Small intestine (tissue), 7 donors: ENCODE results near the gene SH3BP2. TPM values are rescaled to one million over a fixed set of nuclear protein-coding genes. Genes with fewer than 3 reads are reported as not detected.
A peak's percentile ranks its signal among the peaks of the same experiment; 100 is the strongest.

ENCODE experiments used
- DNase-seq, 2 donors: peaks; one replicate each; pipeline versions ENCODE4 v3.0.0 to v3.0.0-alpha.2; 2013
- FAIRE-seq: peaks from 2 replicates; lab custom pipeline; 2012; peaks lifted over from hg19 to GRCh38; lab: Jason Lieb, UNC
- H3K27ac ChIP-seq, 3 donors: one replicate each; pipeline ENCODE4 v1.5.1; 2013; ENCODE audit warnings: low read length in 2 of 3, mild to moderate bottlenecking in 2 of 3, control low read depth in 1 of 3, inconsistent platforms in 1 of 3, low read depth in 1 of 3, moderate library complexity in 1 of 3
- H3K27me3 ChIP-seq, 3 donors: one replicate each; pipeline ENCODE4 v1.6.1; 2013; ENCODE audit warnings: low read length in 3 of 3, inconsistent platforms in 1 of 3; ENCODE audit not compliant: control insufficient read depth in 3 of 3, insufficient read depth in 3 of 3
- H3K36me3 ChIP-seq, 3 donors: one replicate each; pipeline ENCODE4 v1.6.1; 2013; ENCODE audit warnings: low read length in 3 of 3, inconsistent platforms in 1 of 3, low read depth in 1 of 3, mild to moderate bottlenecking in 1 of 3, moderate library complexity in 1 of 3; ENCODE audit not compliant: control insufficient read depth in 3 of 3, insufficient read depth in 2 of 3
- H3K4me1 ChIP-seq, 3 donors: one replicate each; pipeline ENCODE4 v1.6.1; 2013; ENCODE audit warnings: low read length in 2 of 3, inconsistent platforms in 1 of 3, low read depth in 1 of 3, mild to moderate bottlenecking in 1 of 3, moderate library complexity in 1 of 3; ENCODE audit not compliant: control insufficient read depth in 3 of 3, insufficient read depth in 2 of 3
- H3K4me3 ChIP-seq, 3 donors: one replicate each; pipeline ENCODE4 v1.5.1; 2013; ENCODE audit warnings: low read length in 3 of 3, control low read depth in 1 of 3, inconsistent platforms in 1 of 3, low read depth in 1 of 3, mild to moderate bottlenecking in 1 of 3, moderate library complexity in 1 of 3
- H3K9me3 ChIP-seq, 2 donors: one replicate each; pipeline ENCODE4 v1.6.1; 2013; ENCODE audit warnings: low read depth in 1 of 2, low read length in 1 of 2; ENCODE audit not compliant: control insufficient read depth in 2 of 2, insufficient read depth in 1 of 2
- WGBS, 3 donors: extraction: QIAGEN DNeasy Blood & Tissue Kit; methylation state at CpG; one replicate each; pipeline ENCODE4 v1.1.7; 2013; 5-methylcytosine and 5-hydroxymethylcytosine counted together
- polyA plus RNA-seq, 4 donors: library from polyadenylated mRNA; stranded (reverse) in 3 of 4; unstranded in 1 of 4; fragments of 200-250 nt in 3 of 4; fragments of 120-200 nt in 1 of 4; gene quantifications; one replicate each; pipeline versions ENCODE4 v1.2.1 to v1.2.3, GENCODE V29; 2013
- donor health status: healthy with polysubstance abuse.
- donor health status: control.
- donor health status: control.
- donor health status: Bipolar disorder and iron deficiency.
- donor health status: healthy.

The SH3BP2 gene
- polyA plus RNA-seq, 4 donors: 8.9 to 38.0 (median 23.6) TPM

GRCh38 chr4:2792396-2792710 lies 532 bp upstream of the SH3BP2 start:
- H3K9me3 ChIP-seq: no peaks in the 10 kb centered on the region
- H3K27ac ChIP-seq: no peak overlapping the region
- no peak for DNase-seq
- no peak for FAIRE-seq
- WGBS, 3 donors: 69 to 74% (median 72%) methylated on average over 8 of the region's 8 CpGs
- no peaks in the 10 kb centered on the region for H3K27me3 ChIP-seq
- H3K4me1 ChIP-seq: peaks cover 8 to 54% (median 22%) of the 10 kb centered on the region in 3 donors
- H3K36me3 ChIP-seq: peaks cover 0 to 26% (median 0%) of the 10 kb centered on the region in 3 donors
- H3K4me3 ChIP-seq: no peak overlapping the region

GRCh38 chr4:2793586-2794485 lies 951 bp downstream of the SH3BP2 start:
- H3K4me1 ChIP-seq: peaks cover 8 to 57% (median 24%) of the 10 kb centered on the region in 3 donors
- FAIRE-seq (no peak), DNase-seq (peak; percentile 44 to 50)
- peak overlapping the region; percentile 55 to 74 (median 72) for H3K4me3 ChIP-seq
- peak overlapping the region in 2 of 3 donors; percentile 35 to 84 for H3K27ac ChIP-seq
- peaks cover 0 to 29% (median 0%) of the 10 kb centered on the region in 3 donors for H3K36me3 ChIP-seq
- H3K9me3 ChIP-seq: no peaks in the 10 kb centered on the region
- 10 to 25% (median 19%) methylated on average over 27 to 34 of the region's 34 CpGs for WGBS, 3 donors
- no peaks in the 10 kb centered on the region for H3K27me3 ChIP-seq

DNA sequence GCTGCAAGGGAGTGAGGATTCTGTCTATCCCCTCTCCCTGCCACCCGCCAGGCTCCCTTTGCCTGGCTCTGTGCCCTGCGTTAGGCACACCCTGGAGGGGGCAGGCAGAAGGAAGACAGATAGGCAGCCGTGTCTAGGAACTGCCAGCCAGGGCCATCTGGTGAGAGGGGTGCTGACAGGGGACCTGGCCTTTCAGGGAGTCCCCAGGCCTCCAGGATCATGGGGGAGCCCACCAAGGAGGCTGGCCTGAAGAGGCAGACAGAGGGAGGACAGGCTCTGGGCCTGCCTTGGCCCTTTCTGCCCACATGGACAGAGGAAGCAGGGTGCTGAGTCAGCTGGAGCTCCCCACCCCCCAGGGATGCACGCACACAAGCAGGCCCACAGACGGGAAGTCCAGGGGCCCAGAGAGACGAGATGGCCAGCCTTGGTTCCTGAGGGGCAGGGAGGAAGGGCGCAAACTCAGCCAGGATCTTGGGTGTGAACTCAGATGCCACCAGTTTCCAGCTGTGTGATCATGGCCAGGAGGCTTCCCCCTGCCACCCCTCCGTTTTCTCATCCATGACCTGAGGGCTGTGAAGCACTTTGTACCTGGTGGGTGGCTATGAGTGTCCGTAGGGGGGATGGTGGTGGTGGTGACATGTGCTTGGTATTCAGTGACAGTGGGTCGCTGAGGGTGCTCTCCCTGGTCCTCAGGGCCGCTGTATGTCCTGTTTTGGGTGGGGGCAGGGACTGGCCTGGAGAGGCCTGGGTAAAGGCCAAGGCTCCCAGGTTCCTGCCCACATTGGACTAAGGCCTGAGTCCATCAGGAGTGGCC lies 1.8 kb downstream of the SH3BP2 start:
- H3K9me3 ChIP-seq: no peaks in the 10 kb centered on the region
- H3K4me3 ChIP-seq: peak overlapping the region in 2 of 3 donors; percentile 55 to 74
- H3K27ac ChIP-seq: peak overlapping the region in 2 of 3 donors; percentile 35 to 84
- no peaks in the 10 kb centered on the region for H3K27me3 ChIP-seq
- no peak for FAIRE-seq
- peaks cover 12 to 64% (median 30%) of the 10 kb centered on the region in 3 donors for H3K4me1 ChIP-seq
- peak; percentile 14 to 63 for DNase-seq
- WGBS, 3 donors: 45 to 51% (median 46%) methylated on average over 11 of the region's 11 CpGs
- peaks cover 0 to 29% (median 0%) of the 10 kb centered on the region in 3 donors for H3K36me3 ChIP-seq

GRCh38 chr4:2795300-2795892 lies 2.5 kb downstream of the SH3BP2 start:
- Histone ChIP-seq H3K27ac (peak overlapping the region in 1 of 3 donors; percentile 84), H3K27me3 (no peaks in the 10 kb centered on the region), H3K4me3 (no peak overlapping the region), H3K9me3 (no peaks in the 10 kb centered on the region), H3K36me3 (peaks cover 0 to 29% (median 0%) of the 10 kb centered on the region in 3 donors), H3K4me1 (peaks cover 12 to 71% (median 34%) of the 10 kb centered on the region in 3 donors)
- WGBS, 3 donors: 87% methylated on average over 17 of the region's 17 CpGs
- FAIRE-seq: no peak
- peak in 1 of 2 donors; percentile 2 for DNase-seq

- peak; percentile 64 to 92 for DNase-seq
- H3K27ac ChIP-seq: peak overlapping the region in 2 of 3 donors; percentile 34 to 75
- no peak overlapping the region for H3K4me3 ChIP-seq
- no peak for FAIRE-seq
- H3K27me3 ChIP-seq: no peaks in the 10 kb centered on the region
- H3K9me3 ChIP-seq: no peaks in the 10 kb centered on the region
- peaks cover 0 to 29% (median 0%) of the 10 kb centered on the region in 3 donors for H3K36me3 ChIP-seq
- WGBS, 3 donors: 35 to 66% (median 59%) methylated on average over 27 of the region's 27 CpGs
- peaks cover 12 to 79% (median 34%) of the 10 kb centered on the region in 3 donors for H3K4me1 ChIP-seq
These were observed 3.3 kb downstream of the SH3BP2 start for GRCh38 chr4:2795893-2796848.

DNA sequence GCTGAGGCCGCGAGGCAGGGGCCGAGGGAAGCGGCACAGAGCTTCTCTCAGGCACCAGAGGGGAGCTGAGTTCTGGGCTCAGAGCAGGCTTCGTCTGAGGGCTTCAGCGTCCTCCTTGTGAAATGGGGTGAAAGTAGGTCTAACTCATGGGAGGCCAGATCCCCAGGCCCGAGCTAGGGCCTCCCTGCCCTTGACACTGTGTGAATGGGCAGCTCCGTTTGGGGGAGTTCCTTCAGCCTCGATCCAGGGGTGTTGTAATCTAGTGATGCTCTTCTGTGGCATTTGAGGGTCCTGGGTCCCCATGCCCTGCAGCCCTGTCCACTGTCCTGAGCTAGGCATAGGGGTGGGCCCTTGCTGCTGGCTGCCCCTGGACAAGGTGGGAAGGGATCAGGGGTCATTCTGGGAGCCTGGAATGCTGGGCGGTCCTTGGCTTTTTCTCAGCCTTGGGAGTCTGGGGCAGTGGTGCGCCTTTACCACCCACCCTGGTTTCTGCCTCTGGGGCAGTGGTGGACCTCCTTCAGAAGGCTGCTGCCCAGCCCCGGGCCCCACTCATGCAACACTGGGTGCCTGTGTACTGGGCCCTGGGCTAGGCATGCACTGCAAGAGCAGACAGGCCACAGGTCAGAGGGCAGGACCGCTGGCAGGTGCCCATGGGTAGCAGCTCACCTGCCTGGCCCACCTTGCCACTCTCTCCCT lies 4.1 kb downstream of the SH3BP2 start:
- H3K4me1 ChIP-seq: peaks cover 9 to 78% (median 34%) of the 10 kb centered on the region in 3 donors
- H3K27ac ChIP-seq: peak overlapping the region in 1 of 3 donors; percentile 75
- 34 to 75% (median 50%) methylated on average over 13 of the region's 13 CpGs for WGBS, 3 donors
- DNase-seq (no peak), FAIRE-seq (no peak)
- H3K9me3 ChIP-seq: no peaks in the 10 kb centered on the region
- no peaks in the 10 kb centered on the region for H3K27me3 ChIP-seq
- no peak overlapping the region for H3K4me3 ChIP-seq
- H3K36me3 ChIP-seq: peaks cover 0 to 29% (median 0%) of the 10 kb centered on the region in 3 donors
